HFFc6 (cell line): ENCODE results near the gene ARHGAP26. TPM values are rescaled to one million over a fixed set of nuclear protein-coding genes. Genes with fewer than 3 reads are reported as not detected.

Experiments used
- DNase-seq: peaks from one replicate; pipeline ENCODE4 v3.0.0-alpha.2; 2018
- H3K27ac Mint-ChIP-seq: 2 replicates; pipeline ENCODE4 v1.8.0; 2020; ENCODE audit warnings: mild to moderate bottlenecking, mixed read lengths
- H3K27me3 Mint-ChIP-seq: 2 replicates; pipeline ENCODE4 v1.8.0; 2021; ENCODE audit warnings: mild to moderate bottlenecking, moderate library complexity, mixed read lengths; ENCODE audit not compliant: insufficient read depth
- H3K36me3 Mint-ChIP-seq: 2 replicates; pipeline ENCODE4 v1.8.0; 2021; ENCODE audit warnings: low read depth, mixed read lengths
- H3K4me1 Mint-ChIP-seq: 2 replicates; pipeline ENCODE4 v1.8.0; 2020; ENCODE audit warnings: low read depth, mixed read lengths
- H3K4me3 Mint-ChIP-seq: 2 replicates; pipeline ENCODE4 v1.8.0; 2020; ENCODE audit warnings: mild to moderate bottlenecking, moderate library complexity, mixed read lengths
- H3K9me3 Mint-ChIP-seq: 2 replicates; pipeline ENCODE4 v1.8.0; 2020; ENCODE audit warnings: mild to moderate bottlenecking, mixed read lengths
- CTCF ChIP-seq: fragments of 200-600 bp; sonication (generic); IDR thresholded peaks from 2 replicates; pipeline ENCODE4 v1.5.0; 2021; ENCODE audit warnings: antibody characterized with exemption, mild to moderate bottlenecking
- total RNA-seq, 6 experiments: library from RNA; stranded (reverse); fragmentation: NEBNext Ultra II Directional; extraction: Animal tissue kit (Norgen Biotek cat#: 25700); gene quantifications; 2 replicates in 1 of 6; 3 replicates in 5 of 6; pipeline ENCODE4 v1.2.3, GENCODE V29; 2021

The ARHGAP26 gene
- total RNA-seq, 6 experiments from 2014 or later, result 2.3 to 3.6 (median 3.1) TPM

DNA sequence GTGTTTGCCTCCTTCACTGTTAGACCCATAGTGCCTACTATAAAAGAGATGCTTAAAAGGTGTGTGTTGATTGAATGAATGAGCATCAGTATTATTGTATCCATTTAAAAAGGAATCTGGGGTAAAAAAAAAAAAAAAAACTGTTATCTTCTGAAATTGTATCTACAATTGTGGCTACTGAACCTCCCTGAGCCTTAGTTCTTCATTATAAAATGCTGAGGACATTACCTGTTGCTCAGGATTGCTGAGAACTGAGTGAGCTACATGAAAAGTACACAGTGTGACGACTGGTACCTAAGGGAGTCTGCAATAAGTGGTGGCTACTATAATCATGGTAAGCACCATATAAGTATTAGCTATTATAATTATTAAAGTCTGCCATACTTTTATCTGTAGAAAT, 362.6 kb downstream of the ARHGAP26 start:
- no peaks in the 10 kb centered on the region for H3K36me3 Mint-ChIP-seq

DNA sequence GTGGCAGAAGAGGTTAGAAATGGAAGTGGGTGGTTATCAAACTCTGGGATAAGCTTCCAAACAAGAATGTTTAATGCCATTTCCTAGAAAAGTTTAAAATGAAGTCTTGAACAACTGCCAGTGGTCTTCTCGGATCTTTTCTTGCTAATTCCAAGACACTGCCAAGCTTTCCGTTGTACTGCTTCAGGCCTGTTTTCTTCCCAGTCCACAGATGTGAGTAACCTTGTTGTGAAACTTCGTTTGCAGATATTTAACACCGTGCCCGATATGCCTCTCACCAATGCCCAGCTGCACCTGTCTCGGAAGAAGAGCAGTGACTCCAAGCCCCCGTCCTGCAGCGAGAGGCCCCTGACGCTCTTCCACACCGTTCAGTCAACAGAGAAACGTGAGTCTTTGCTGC, 363.5 kb downstream of the ARHGAP26 start:
- H3K4me3 Mint-ChIP-seq, result no peak overlapping the region
- no peaks in the 10 kb centered on the region for H3K9me3 Mint-ChIP-seq
- H3K36me3 Mint-ChIP-seq, result no peaks in the 10 kb centered on the region
- no peak for TF ChIP-seq CTCF
- peaks cover 7% of the 10 kb centered on the region; the same call in 1 of the 2 replicates for H3K4me1 Mint-ChIP-seq
- H3K27ac Mint-ChIP-seq, result no peak overlapping the region
- DNase-seq, result no peak
- peaks cover under 1% of the 10 kb centered on the region; the same call in 1 of the 2 replicates for H3K27me3 Mint-ChIP-seq

More for the DNA sequence above, 362.6 kb downstream of the ARHGAP26 start:
- Mint-ChIP-seq H3K4me1 (peaks cover 7% of the 10 kb centered on the region; the same call in 1 of the 2 replicates), H3K9me3 (no peaks in the 10 kb centered on the region), H3K4me3 (no peak overlapping the region), H3K27me3 (peaks cover 1% of the 10 kb centered on the region; the same call in 1 of the 2 replicates), H3K27ac (no peak overlapping the region)
- no peak for DNase-seq
- no peak for TF ChIP-seq CTCF

DNA sequence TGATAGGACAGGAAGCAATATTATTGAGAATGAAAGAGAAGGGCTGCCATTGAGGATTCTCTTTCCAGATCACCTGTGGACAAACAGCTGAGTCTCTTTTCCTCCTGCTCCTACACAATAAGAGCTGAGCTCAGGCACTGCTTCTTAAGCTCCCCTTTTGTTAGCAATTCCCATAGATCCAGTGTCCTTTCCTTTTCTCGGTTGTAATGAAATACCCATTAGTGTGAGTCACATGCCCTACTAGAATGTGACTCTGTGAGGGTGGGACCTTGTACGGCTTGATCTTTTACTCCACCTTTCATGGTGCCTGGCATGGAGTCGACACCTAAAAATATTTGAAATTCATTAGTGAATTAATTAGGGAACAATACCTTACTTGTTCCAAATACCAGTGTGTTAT, 364.1 kb downstream of the ARHGAP26 start:
- no peak for DNase-seq
- Mint-ChIP-seq H3K9me3 (no peaks in the 10 kb centered on the region), H3K27me3 (no peaks in the 10 kb centered on the region), H3K4me1 (peaks cover 7% of the 10 kb centered on the region; the same call in 1 of the 2 replicates), H3K27ac (no peak overlapping the region), H3K4me3 (no peak overlapping the region), H3K36me3 (no peaks in the 10 kb centered on the region)
- TF ChIP-seq CTCF, result no peak

DNA sequence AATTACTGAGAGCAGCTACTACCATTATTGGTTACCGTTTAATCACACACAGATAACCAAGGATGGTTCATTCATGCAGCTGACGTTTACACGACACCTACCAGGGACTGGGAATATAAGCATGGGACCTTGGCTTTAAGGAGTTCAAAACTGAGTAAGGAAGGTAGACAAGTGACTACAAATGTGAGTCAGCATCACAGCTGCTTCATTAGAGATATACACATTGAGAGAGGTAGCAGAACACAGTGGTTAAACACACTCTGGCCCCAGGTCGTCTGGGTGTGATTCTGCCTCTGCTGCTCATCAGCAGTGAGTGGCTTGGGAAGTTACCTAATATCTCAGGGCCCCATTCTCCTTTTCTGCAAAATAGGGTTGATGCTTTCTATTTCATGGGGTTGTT, 364.7 kb downstream of the ARHGAP26 start:
- no peak for DNase-seq
- TF ChIP-seq CTCF, result no peak
- Mint-ChIP-seq H3K9me3 (no peaks in the 10 kb centered on the region), H3K4me1 (peaks cover 7% of the 10 kb centered on the region; the same call in 1 of the 2 replicates), H3K27ac (no peak overlapping the region), H3K27me3 (no peaks in the 10 kb centered on the region), H3K4me3 (no peak overlapping the region), H3K36me3 (no peaks in the 10 kb centered on the region)

- H3K27me3 Mint-ChIP-seq, result no peaks in the 10 kb centered on the region
- no peak overlapping the region for H3K27ac Mint-ChIP-seq
- no peak for DNase-seq
- H3K4me3 Mint-ChIP-seq, result no peak overlapping the region
- no peaks in the 10 kb centered on the region for H3K36me3 Mint-ChIP-seq
- no peak for TF ChIP-seq CTCF
- H3K9me3 Mint-ChIP-seq, result no peaks in the 10 kb centered on the region
- peaks cover 7% of the 10 kb centered on the region; the same call in 1 of the 2 replicates for H3K4me1 Mint-ChIP-seq
Observed at GRCh38 chr5:143135832-143136551, 365.8 kb downstream of the ARHGAP26 start.
